OCI-M2 (cell line): ENCODE measurements around the gene RBM6.
"Not testable (repeated sequence)": the region's sequence is repeated elsewhere in the genome, so short reads cannot be mapped to it uniquely, and the experiment has no call there.

Experiments used
- DNase-seq: peaks from one replicate; lab custom pipeline; 2025; ENCODE audit not compliant: unreplicated experiment; lab: John Stamatoyannopoulos, UW

Gene RBM6

DNA sequence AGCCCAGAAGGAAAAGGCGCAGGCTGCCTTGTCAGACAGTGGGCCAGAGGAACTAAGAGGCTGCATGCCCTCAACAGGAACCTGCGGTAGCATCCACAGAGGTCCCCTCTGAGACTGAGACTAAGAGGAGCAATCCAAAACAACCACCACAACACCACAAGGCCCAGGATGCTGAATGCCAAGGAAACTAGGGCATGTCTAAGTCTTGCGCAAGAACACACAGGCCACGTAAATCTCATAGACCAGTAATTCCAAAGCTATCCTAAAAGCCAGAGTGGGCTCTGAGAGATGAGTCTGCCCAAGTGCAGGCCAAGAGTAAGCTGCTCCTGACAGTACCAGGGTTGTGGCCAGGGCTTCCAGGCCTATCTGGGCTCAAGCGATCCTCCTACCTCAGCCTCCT lies 23.3 kb upstream of the RBM6 start:
- no peak for DNase-seq

- not testable (repeated sequence) for DNase-seq
Observed at GRCh38 chr3:49917806-49918590, 22.0 kb upstream of the RBM6 start.

DNA sequence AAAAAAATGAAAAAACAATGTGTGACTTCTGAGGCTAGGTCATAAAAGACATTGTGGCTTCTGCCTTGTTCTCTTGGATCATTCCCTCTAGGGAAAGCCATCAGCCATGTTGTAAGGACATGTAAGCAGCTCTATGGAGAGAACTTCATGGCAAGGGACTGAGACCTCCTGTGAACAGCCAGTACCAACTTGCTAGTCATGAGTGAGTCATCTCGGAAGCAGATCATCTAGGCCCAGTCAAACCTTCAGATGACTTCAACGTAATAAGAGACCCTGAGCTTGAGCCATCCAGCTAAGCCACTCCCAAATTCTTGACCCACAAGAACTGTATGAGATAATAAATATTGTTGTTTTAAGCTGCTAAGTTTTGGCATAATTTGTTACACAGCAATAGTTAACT lies 15.3 kb upstream of the RBM6 start:
- no peak for DNase-seq

GRCh38 chr3:49925485-49925884 lies 14.5 kb upstream of the RBM6 start:
- DNase-seq = no peak

DNA sequence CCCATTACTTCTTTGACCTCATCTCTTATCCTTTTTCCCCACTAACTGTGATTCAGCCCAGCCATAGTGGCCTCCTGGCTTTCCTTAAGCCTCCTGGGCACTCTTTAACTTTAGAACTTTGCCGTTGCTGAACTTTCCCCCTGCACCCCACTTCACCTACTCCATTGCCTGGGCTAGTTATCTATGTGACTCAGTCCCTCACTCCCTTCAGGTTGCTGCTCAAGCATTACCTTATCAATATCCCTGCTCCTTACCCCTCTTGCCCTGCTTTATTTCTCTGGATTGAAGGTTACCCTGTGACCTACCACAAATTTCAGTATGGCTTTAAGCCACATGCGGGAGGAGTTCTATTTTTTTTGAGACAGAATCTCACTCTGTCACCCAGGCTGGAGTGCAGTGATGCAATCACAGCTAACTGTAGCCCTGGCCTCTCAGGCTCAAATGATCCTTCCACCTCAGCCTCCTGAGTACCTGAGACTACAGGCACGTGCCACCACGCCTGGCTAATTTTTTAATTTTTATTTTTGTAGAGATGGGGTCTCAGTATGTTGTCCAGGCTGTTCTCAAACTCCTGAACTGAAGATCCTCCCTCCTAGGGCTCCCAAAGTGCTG lies 13.7 kb upstream of the RBM6 start:
- DNase-seq = no peak

- no peak for DNase-seq
Observed at GRCh38 chr3:49927798-49928197, 12.2 kb upstream of the RBM6 start.

GRCh38 chr3:49928481-49929017 lies 11.4 kb upstream of the RBM6 start:
- DNase-seq = no peak

- DNase-seq = peak; percentile 78
Observed at GRCh38 chr3:49929291-49930167, 10.4 kb upstream of the RBM6 start, which contains the start of gene MON1A. MON1A (minus strand) TSS chr3:49929811; CDS start chr3:49913346, 16,465 bp downstream.

DNA sequence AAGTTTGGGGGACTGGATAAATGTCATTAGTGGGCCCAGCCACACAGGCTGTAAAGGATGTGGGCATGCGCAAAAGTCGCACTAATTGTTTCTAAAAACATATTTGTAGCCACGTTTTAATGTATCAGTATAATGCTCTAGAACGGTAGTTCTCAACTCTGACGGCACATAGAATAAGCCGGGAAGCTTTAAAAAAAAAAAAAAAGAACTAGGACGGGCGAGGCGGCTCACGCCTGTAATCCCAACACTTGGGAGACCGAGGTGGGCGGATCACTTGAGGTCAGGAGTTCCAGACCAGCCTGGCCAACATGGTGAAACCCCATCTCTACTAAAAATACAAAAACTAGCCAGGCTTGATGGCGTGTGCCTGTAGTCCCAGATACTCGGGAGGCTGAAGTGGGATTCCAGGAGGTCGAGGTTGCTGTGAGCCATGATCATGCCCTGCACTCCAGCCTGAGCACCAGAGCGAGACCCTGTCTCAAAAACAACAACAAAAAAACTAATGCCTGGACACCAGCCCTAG lies 9.7 kb upstream of the RBM6 start:
- no peak for DNase-seq

- peak; percentile 6 for DNase-seq
Observed at GRCh38 chr3:49930922-49931321, 9.0 kb upstream of the RBM6 start.

GRCh38 chr3:49932281-49932680 lies 7.7 kb upstream of the RBM6 start:
- not testable (repeated sequence) for DNase-seq

- DNase-seq = no peak
Observed at GRCh38 chr3:49937090-49937489, 2.9 kb upstream of the RBM6 start.

DNA sequence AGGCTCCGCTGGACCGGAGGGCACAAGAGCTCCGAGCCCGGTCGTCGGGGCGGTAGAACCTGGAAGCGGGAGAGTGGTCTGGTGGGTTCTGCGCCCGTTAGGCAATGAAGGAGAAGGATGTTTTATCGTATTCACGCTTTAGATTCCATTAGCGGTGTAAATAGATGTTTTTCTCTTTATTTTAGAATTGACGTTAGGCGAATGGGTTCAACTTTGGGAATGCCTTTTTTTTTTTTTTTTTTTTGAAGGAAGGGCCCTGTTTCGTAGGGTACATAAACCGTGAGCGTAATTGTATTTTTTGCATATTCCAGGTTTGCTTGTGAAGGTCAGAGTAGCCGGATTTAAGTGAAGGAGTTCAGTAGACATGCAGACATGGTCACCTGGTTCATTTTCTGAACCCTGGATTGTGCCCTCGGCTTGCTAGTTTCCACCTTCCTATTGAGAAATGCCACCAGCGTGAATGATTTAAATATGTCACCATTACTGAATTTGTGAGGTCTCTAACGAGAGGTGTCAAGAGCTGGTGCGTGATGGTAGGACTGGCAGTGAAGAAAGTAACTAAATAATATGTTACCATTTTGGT lies 808 bp downstream of the RBM6 start:
- DNase-seq = no peak

GRCh38 chr3:49942651-49943050 lies 2.7 kb downstream of the RBM6 start:
- DNase-seq = no peak

DNA sequence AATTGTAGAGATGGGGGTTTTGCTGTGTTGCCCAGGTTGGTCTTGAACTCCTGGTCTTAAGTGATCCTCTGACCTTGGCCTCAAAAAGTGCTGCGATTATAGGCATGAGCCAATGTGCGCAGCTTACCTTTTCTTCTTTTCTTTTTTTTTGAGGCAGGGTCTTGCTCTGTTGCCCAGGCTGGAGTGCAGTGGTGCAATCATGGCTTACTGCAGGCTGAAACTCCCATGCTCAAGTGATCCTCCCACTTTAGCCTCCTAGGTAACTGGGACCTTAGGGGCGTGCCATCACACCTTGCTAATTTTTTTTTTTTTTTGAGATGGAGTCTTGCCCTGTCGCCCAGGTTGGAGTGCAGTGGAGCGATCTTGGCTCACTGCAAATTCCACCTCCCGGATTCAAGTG lies 13.0 kb downstream of the RBM6 start:
- DNase-seq = no peak

DNA sequence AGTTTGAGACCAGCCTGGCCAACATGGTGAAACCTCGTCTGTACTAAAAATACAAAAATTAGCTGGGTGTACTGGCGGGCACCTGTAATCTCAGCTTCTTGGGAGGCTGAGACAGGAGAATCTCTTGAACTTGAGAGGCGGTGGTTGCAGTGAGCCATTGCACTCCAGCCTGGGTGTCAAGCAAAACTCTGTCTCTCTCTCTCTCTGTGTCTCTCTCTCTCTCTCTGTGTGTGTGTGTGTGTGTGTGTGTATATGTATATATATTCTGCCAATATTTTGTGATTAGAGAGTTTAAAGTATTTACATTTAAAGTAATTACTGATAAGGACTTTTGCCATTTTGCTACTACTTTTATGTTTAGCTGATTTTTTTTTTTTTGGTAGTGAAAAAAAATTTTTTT lies 15.7 kb downstream of the RBM6 start:
- no peak for DNase-seq

DNA sequence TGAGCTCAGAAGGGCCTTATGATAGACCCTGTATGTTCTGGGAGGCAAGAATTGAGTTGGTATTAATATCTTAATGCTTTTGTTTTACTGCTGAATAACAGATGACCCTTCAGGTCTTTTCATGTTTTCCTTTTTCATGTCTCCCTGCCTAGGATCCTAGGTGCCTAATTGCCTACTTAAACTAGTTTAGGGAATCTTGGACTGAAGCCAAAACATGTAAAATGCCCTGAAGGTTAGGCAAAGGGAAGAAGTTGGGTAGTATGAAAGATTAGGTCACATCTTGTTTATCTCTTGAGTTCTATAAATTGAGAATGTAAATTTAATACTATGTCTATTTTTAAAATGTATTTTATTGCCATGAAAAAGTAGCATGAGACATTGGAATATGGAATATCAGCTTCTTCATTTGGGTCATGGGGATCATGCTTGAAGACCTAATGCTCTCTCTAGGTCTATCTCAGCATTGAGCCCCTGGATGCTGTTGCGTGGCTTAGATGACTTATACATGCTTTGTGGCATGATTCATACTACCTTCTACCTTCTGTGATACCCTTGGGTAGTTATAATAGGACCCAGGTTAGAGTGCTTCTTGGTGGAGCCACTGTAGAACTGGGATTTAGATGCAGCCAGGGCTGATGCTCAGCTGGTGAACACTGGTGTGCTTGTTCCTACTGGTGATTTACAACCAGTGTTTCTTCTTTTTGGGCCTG lies 26.4 kb downstream of the RBM6 start:
- no peak for DNase-seq

DNA sequence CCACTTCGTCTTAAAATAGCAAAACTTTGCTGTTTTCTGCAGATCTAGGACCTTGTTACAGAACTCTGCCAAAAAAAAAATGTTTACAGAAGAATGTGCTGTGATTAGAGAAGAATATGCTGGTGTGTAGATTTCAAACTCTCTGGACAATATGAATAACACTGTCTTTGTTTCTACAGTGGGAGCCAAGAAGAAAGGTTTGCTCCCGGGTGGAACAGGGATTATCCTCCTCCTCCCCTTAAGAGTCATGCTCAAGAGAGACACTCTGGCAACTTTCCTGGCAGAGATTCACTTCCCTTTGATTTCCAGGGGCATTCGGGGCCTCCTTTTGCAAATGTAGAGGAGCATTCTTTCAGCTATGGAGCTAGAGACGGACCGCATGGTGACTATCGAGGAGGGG lies 27.3 kb downstream of the RBM6 start:
- no peak for DNase-seq

- DNase-seq = no peak
Observed at GRCh38 chr3:49968346-49968745, 28.4 kb downstream of the RBM6 start.

- DNase-seq = no peak
Observed at GRCh38 chr3:49972656-49973055, 32.7 kb downstream of the RBM6 start.
